Suprapubic skin (tissue), 3 donors: Measurements from ENCODE around the gene POLR1E.

Experiments used
- POLR2A ChIP-seq, 2 donors: fragments of 450-650 bp; IDR thresholded peaks; one replicate each; pipeline ENCODE4 v1.6.1; 2017; ENCODE audit warnings: antibody characterized with exemption in 2 of 2, mild to moderate bottlenecking in 2 of 2, moderate library complexity in 2 of 2
- TF ChIP-seq, protein P1 (sequence below), 2 donors: fragments of 200-600 bp in 1 of 2; fragments of 450-650 bp in 1 of 2; sonication (generic) in 1 of 2; IDR thresholded peaks; one replicate each; pipeline ENCODE4 v1.5.1; 2016 to 2019; ENCODE audit warnings: antibody characterized with exemption in 2 of 2, mild to moderate bottlenecking in 1 of 2, moderate library complexity in 1 of 2

DNA sequence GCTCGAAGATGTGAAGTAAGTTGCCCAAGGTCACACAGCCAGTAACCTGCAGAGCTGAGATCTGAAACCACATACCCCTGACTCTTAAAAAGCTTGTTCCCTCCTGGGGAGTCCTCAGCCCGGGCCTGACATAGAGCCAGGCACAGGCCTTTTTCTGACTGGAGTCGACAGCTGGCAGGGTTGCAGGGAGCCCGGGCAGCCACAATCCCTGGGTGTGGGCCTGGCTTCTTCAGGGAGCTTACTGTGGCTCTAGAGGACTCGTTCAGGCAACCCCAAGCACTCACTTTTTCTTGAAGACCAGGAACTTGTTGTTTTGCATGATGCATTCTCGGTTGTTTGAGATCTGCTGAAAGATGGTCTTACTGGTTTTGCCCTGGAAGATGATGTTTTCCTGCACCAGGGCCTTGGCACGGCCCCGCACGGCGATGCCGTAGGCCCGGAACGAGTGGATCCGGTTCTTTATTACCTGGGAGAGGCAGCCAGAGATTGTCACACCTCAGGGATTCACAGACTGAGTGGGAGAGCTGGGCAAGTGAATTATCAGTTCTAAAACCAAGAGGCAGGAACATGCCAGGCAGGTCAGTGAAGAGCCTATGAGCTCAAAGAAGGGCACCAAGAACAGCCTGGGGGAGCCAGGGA is 30.0 kb downstream of the POLR1E start:
- TF ChIP-seq, protein P1, sequence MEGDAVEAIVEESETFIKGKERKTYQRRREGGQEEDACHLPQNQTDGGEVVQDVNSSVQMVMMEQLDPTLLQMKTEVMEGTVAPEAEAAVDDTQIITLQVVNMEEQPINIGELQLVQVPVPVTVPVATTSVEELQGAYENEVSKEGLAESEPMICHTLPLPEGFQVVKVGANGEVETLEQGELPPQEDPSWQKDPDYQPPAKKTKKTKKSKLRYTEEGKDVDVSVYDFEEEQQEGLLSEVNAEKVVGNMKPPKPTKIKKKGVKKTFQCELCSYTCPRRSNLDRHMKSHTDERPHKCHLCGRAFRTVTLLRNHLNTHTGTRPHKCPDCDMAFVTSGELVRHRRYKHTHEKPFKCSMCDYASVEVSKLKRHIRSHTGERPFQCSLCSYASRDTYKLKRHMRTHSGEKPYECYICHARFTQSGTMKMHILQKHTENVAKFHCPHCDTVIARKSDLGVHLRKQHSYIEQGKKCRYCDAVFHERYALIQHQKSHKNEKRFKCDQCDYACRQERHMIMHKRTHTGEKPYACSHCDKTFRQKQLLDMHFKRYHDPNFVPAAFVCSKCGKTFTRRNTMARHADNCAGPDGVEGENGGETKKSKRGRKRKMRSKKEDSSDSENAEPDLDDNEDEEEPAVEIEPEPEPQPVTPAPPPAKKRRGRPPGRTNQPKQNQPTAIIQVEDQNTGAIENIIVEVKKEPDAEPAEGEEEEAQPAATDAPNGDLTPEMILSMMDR (IDR thresholded peaks at IDR 0.05): no peak
- TF ChIP-seq POLR2A (IDR thresholded peaks at IDR 0.05): no peak
